IPS-20b (cell line): ENCODE measurements around the gene CNTN6.

Source experiments
- H3K27ac ChIP-seq: one replicate; pipeline ENCODE4 v1.5.1; 2013; ENCODE audit warnings: low read length
- H3K27me3 ChIP-seq: 2 replicates; pipeline ENCODE4 v1.6.1; 2013; ENCODE audit warnings: mild to moderate bottlenecking, low read length, inconsistent platforms; ENCODE audit not compliant: insufficient read depth
- H3K36me3 ChIP-seq: 2 replicates; pipeline ENCODE4 v1.6.1; 2013; ENCODE audit warnings: low read depth, mild to moderate bottlenecking, inconsistent platforms, low read length, moderate library complexity; ENCODE audit not compliant: insufficient read depth
- H3K4me1 ChIP-seq: 2 replicates; pipeline ENCODE4 v1.6.1; 2013; ENCODE audit warnings: mild to moderate bottlenecking, control low read depth, inconsistent platforms, low read length, moderate library complexity; ENCODE audit not compliant: insufficient read depth
- H3K4me3 ChIP-seq: 2 replicates; pipeline ENCODE4 v1.5.1; 2013; ENCODE audit warnings: mild to moderate bottlenecking, low read length, inconsistent platforms
- H3K9ac ChIP-seq: 2 replicates; pipeline ENCODE4 v1.6.1; 2013; ENCODE audit warnings: low read depth, mild to moderate bottlenecking, inconsistent platforms, low read length, moderate library complexity
- H3K9me3 ChIP-seq: 2 replicates; pipeline ENCODE4 v1.6.1; 2013; ENCODE audit warnings: mild to moderate bottlenecking, low read depth, low read length, inconsistent platforms; ENCODE audit not compliant: insufficient read depth

Gene CNTN6

GRCh38 chr3:1288805-1289494 is 196.1 kb downstream of the CNTN6 start:
- Histone ChIP-seq H3K36me3 (no peaks in the 10 kb centered on the region), H3K9ac (no peak overlapping the region), H3K27me3 (no peaks in the 10 kb centered on the region), H3K4me1 (peaks cover 24% of the 10 kb centered on the region; the same call in 1 of the 2 replicates), H3K9me3 (no peaks in the 10 kb centered on the region), H3K4me3 (no peak overlapping the region), H3K27ac (no peak overlapping the region)

GRCh38 chr3:1292571-1293071 is 199.8 kb downstream of the CNTN6 start:
- H3K9ac ChIP-seq, result no peak overlapping the region
- H3K36me3 ChIP-seq, result no peaks in the 10 kb centered on the region
- H3K4me1 ChIP-seq, result peaks cover 24% of the 10 kb centered on the region; the same call in 1 of the 2 replicates
- no peaks in the 10 kb centered on the region for H3K9me3 ChIP-seq
- H3K27ac ChIP-seq, result no peak overlapping the region
- no peaks in the 10 kb centered on the region for H3K27me3 ChIP-seq
- peak overlapping the region; percentile 18; the same call in 1 of the 2 replicates for H3K4me3 ChIP-seq

- Histone ChIP-seq H3K4me3 (no peak overlapping the region), H3K36me3 (no peaks in the 10 kb centered on the region), H3K9ac (no peak overlapping the region), H3K27me3 (no peaks in the 10 kb centered on the region), H3K9me3 (no peaks in the 10 kb centered on the region), H3K27ac (no peak overlapping the region), H3K4me1 (peaks cover 24% of the 10 kb centered on the region; the same call in 1 of the 2 replicates)
Measured at GRCh38 chr3:1294586-1294985, 201.8 kb downstream of the CNTN6 start.

DNA sequence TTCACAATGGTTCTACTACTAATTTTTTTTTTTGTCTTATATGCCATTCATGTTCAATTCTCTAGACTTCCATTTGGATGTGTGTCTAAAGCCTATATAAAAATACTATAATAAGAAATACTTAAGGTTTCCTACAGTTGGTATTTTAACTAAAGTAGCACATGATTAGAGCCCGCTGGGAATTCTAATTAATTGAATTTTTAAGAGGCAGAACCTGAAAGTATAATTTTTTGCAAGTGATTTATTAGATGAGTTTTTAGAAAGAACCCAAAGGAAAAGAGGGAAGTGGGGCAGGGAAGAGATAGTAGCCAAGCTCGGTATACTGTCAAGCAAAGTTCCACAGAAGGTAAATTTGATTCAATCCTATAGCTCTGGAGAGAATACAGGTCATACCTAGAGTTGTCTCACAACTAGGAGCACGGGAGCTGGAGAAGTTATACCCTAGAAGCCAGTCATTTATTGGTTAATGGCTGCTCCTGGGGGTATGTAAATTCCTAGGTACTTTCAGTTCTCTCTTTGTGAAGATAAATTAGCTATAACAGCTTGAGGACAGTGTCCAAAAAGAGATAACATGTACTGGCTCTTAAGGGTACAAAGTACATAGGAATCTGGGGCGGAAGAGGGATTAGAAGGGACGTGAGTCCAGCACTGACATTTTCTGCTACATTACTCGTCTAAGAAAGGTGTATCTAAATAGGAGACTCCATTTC is 225.6 kb downstream of the CNTN6 start:
- H3K27me3 ChIP-seq, result no peaks in the 10 kb centered on the region
- H3K9me3 ChIP-seq, result no peaks in the 10 kb centered on the region
- H3K4me1 ChIP-seq, result no peaks in the 10 kb centered on the region

GRCh38 chr3:1326546-1326945 is 233.7 kb downstream of the CNTN6 start:
- H3K9ac ChIP-seq, result no peak overlapping the region
- no peak overlapping the region for H3K27ac ChIP-seq
- H3K4me1 ChIP-seq, result no peaks in the 10 kb centered on the region; the same call in 1 of the 2 replicates
- H3K27me3 ChIP-seq, result no peaks in the 10 kb centered on the region
- no peaks in the 10 kb centered on the region for H3K9me3 ChIP-seq
- no peaks in the 10 kb centered on the region for H3K36me3 ChIP-seq
- no peak overlapping the region for H3K4me3 ChIP-seq

More for the DNA sequence above, 225.6 kb downstream of the CNTN6 start:
- Histone ChIP-seq H3K27ac (no peak overlapping the region), H3K4me3 (no peak overlapping the region), H3K36me3 (no peaks in the 10 kb centered on the region), H3K9ac (no peak overlapping the region)

- H3K4me1 ChIP-seq, result no peaks in the 10 kb centered on the region; the same call in 1 of the 2 replicates
- H3K9ac ChIP-seq, result no peak overlapping the region
- H3K9me3 ChIP-seq, result no peaks in the 10 kb centered on the region
- no peaks in the 10 kb centered on the region for H3K36me3 ChIP-seq
- H3K4me3 ChIP-seq, result no peak overlapping the region
- H3K27me3 ChIP-seq, result no peaks in the 10 kb centered on the region
- no peak overlapping the region for H3K27ac ChIP-seq
Measured at GRCh38 chr3:1330107-1330506, 237.3 kb downstream of the CNTN6 start.

GRCh38 chr3:1346386-1346785 is 253.6 kb downstream of the CNTN6 start:
- Histone ChIP-seq H3K9me3 (no peaks in the 10 kb centered on the region), H3K36me3 (no peaks in the 10 kb centered on the region), H3K4me1 (peaks cover 5% of the 10 kb centered on the region; the same call in 1 of the 2 replicates), H3K4me3 (no peak overlapping the region), H3K27ac (no peak overlapping the region), H3K9ac (no peak overlapping the region), H3K27me3 (no peaks in the 10 kb centered on the region)

DNA sequence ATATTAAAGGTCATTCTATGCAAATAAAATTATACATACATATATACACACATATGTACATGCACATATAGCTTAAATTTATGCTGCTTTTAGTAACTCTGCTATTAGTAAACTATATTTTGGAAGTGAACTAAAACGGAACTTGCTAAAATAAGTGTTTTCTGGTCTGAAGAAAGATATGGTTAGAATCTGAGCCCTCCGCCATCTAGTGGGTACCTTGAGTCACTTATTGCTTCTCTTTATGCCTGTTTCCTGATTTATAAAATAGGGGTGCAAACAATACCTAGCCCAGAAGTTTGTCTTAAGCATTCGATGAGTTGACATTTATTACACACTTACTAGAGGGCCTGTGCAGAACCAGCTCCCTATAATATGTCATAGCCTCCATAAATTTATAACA is 255.7 kb downstream of the CNTN6 start:
- Histone ChIP-seq H3K4me3 (no peak overlapping the region), H3K27me3 (no peaks in the 10 kb centered on the region), H3K9me3 (no peaks in the 10 kb centered on the region), H3K4me1 (no peaks in the 10 kb centered on the region), H3K36me3 (no peaks in the 10 kb centered on the region), H3K27ac (no peak overlapping the region), H3K9ac (no peak overlapping the region)

GRCh38 chr3:1350885-1351284 is 258.1 kb downstream of the CNTN6 start:
- no peak overlapping the region for H3K27ac ChIP-seq
- H3K4me1 ChIP-seq, result no peaks in the 10 kb centered on the region
- H3K9me3 ChIP-seq, result no peaks in the 10 kb centered on the region
- H3K4me3 ChIP-seq, result no peak overlapping the region
- no peaks in the 10 kb centered on the region for H3K27me3 ChIP-seq
- no peaks in the 10 kb centered on the region for H3K36me3 ChIP-seq
- H3K9ac ChIP-seq, result no peak overlapping the region

DNA sequence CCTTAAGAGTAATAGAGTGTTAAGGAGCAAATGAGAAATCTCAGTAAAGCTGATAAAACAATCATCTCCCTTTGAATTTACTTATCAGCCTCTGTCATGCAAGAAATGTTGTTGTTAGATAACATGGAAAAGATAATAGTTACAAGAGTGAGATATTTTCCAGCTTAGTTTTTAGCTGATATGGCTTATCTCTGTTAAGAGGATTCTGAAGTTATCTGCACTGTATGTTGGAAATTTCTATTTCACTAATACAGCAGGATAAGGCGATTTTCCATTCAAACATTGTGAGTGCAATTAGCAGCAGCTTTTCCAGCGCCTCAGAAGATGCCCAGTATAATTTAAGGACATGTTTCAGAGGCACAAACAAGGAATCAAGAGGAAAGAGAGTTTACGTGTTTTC is 262.9 kb downstream of the CNTN6 start:
- Histone ChIP-seq H3K27ac (no peak overlapping the region), H3K9ac (no peak overlapping the region), H3K27me3 (no peaks in the 10 kb centered on the region), H3K9me3 (no peaks in the 10 kb centered on the region), H3K4me3 (no peak overlapping the region), H3K36me3 (no peaks in the 10 kb centered on the region), H3K4me1 (no peaks in the 10 kb centered on the region)

- Histone ChIP-seq H3K36me3 (no peaks in the 10 kb centered on the region), H3K4me1 (no peaks in the 10 kb centered on the region), H3K9ac (no peak overlapping the region), H3K9me3 (no peaks in the 10 kb centered on the region), H3K27ac (no peak overlapping the region), H3K27me3 (no peaks in the 10 kb centered on the region), H3K4me3 (no peak overlapping the region)
Measured at GRCh38 chr3:1356101-1356500, 263.3 kb downstream of the CNTN6 start.

DNA sequence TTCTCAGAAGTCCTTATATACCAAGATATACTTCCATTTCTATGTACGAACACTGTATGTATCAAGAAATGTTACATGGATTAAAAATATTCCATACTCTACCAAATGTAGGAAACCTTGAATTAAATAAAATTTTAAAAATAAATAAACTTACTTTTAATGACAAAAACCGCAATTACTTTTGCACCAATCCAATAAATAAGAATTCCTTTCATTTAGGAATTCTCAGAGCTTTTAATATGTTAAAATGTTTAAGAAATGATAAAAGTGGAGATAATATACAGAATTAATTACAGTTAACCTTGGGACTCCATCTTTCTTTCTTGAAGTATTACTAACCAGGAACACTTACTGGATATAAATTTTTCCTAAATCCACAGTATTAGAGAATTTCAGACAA is 272.7 kb downstream of the CNTN6 start:
- no peaks in the 10 kb centered on the region for H3K9me3 ChIP-seq
- H3K27me3 ChIP-seq, result no peaks in the 10 kb centered on the region
- no peak overlapping the region for H3K27ac ChIP-seq
- no peak overlapping the region for H3K9ac ChIP-seq
- H3K4me3 ChIP-seq, result no peak overlapping the region
- no peaks in the 10 kb centered on the region for H3K4me1 ChIP-seq
- H3K36me3 ChIP-seq, result no peaks in the 10 kb centered on the region
